HCT116 (cell line): ENCODE measurements around the gene SMARCAL1. TPM values are rescaled to one million over a fixed set of nuclear protein-coding genes. Genes with fewer than 3 reads are reported as not detected.

ENCODE experiments used
- ATAC-seq: fragments of 200-7000 bp; cut with Tn5 transposase; 2 replicates; pipeline ENCODE4 v1.9.1; 2020; ENCODE audit warnings: mild to moderate bottlenecking, moderate library complexity
- Bru-seq: library from RNA; stranded (reverse); fragments of 400-500 nt; gene quantifications from one replicate; lab custom pipeline; 2021; lab: Mats Ljungman, UMichigan
- BruChase-seq, 2 experiments: library from RNA; stranded (reverse); fragments of 400-500 nt; gene quantifications; one replicate each; lab custom pipeline; 2021; lab: Mats Ljungman, UMichigan
- BruUV-seq: library from RNA; stranded (reverse); fragments of 400-500 nt; replicated peaks from 2 replicates; lab custom pipeline; 2021; lab: Mats Ljungman, UMichigan
- CTCF ChIA-PET: fragments of 300-600 bp; sonication (Branson Sonifier 250); formaldehyde crosslinking; loops from one replicate; lab custom pipeline; 2021; ENCODE audit warnings: antibody characterized with exemption; lab: Charles Lee
- POLR2A ChIA-PET: fragments of 300-600, 350-600 bp; sonication (Branson Sonifier 250); formaldehyde crosslinking; loops from one replicate; lab custom pipeline; 2021; ENCODE audit warnings: antibody characterized with exemption; lab: Charles Lee
- RAD21 ChIA-PET, 2 experiments: fragments of 300-600 bp; sonication (Branson Sonifier 250); formaldehyde crosslinking; loops; one replicate each; lab custom pipeline; 2023; ENCODE audit warnings: low total read pairs in 2 of 2; ENCODE audit not compliant: uncharacterized antibody in 2 of 2, unreplicated experiment in 2 of 2, low non-redundant PET in 1 of 2; lab: Charles Lee
- DNase-seq: peaks from one replicate; pipeline ENCODE4 v3.0.0-alpha.2; 2010; ENCODE audit warnings: low read depth, low spot score
- H2AFZ ChIP-seq: fragments of 200-600 bp; shearing (Covaris generic), sonication (generic); 2 replicates; pipeline ENCODE4 v1.6.1; 2017; ENCODE audit warnings: low read depth, mixed run types, mixed read lengths, antibody characterized with exemption, low read length; ENCODE audit not compliant: poor library complexity, severe bottlenecking
- H3K27ac ChIP-seq: 2 replicates; pipeline ENCODE4 v1.5.1; 2012; ENCODE audit warnings: low read depth, low read length
- H3K27me3 ChIP-seq: fragments of 200-600 bp; sonication (generic); 2 replicates; pipeline ENCODE4 v1.6.1; 2016; ENCODE audit warnings: mixed run types, low read length, mixed read lengths; ENCODE audit not compliant: insufficient read depth
- H3K36me3 ChIP-seq, 2 experiments: fragments of 200-500 bp in 1 of 2; fragments of 200-600 bp in 1 of 2; sonication (Bioruptor generic) in 1 of 2; sonication (generic) in 1 of 2; 2 replicates each; pipeline versions ENCODE4 v1.5.1 to v1.6.1; 2014 to 2016; ENCODE audit warnings: low read length in 2 of 2, inconsistent platforms in 1 of 2, mixed read lengths in 1 of 2, mixed run types in 1 of 2; ENCODE audit not compliant: insufficient read depth in 2 of 2, control insufficient read depth in 1 of 2
- H3K4me1 ChIP-seq, 2 experiments: fragments of 200-600 bp in 1 of 2; sonication (generic) in 1 of 2; 2 replicates each; pipeline versions ENCODE4 v1.5.1 to v1.6.1; 2012 to 2017; ENCODE audit warnings: low read length in 2 of 2, inconsistent platforms in 1 of 2, mild to moderate bottlenecking in 1 of 2, mixed read lengths in 1 of 2, mixed run types in 1 of 2, moderate library complexity in 1 of 2; ENCODE audit not compliant: insufficient read depth in 2 of 2, control insufficient read depth in 1 of 2
- H3K4me2 ChIP-seq: fragments of 200-600 bp; sonication (generic); 2 replicates; pipeline ENCODE4 v1.6.1; 2017; ENCODE audit warnings: mixed run types, low read length, mixed read lengths
- H3K4me3 ChIP-seq, 2 experiments: fragments of 200-600 bp in 1 of 2; sonication (generic) in 1 of 2; replicated peaks in 1 of 2; 2 replicates each; pipeline ENCODE4 v1.5.1; 2011 to 2016; ENCODE audit warnings: low read length in 2 of 2, control low read depth in 1 of 2, low read depth in 1 of 2, mild to moderate bottlenecking in 1 of 2, mixed read lengths in 1 of 2, mixed run types in 1 of 2
- H3K79me2 ChIP-seq: fragments of 200-600 bp; sonication (generic); 2 replicates; pipeline ENCODE4 v1.6.1; 2017; ENCODE audit warnings: mild to moderate bottlenecking, mixed run types, low read length, moderate library complexity, mixed read lengths; ENCODE audit not compliant: insufficient read depth
- H3K9ac ChIP-seq: fragments of 200-600 bp; sonication (generic); 2 replicates; pipeline ENCODE4 v1.6.1; 2016; ENCODE audit warnings: low read length, mixed read lengths
- H3K9me2 ChIP-seq: fragments of 200-600 bp; sonication (generic), shearing (Covaris generic); 2 replicates; pipeline ENCODE4 v1.6.1; 2017; ENCODE audit warnings: mixed run types, mild to moderate bottlenecking, moderate library complexity; ENCODE audit not compliant: insufficient read depth
- H3K9me3 ChIP-seq, 2 experiments: fragments of 200-500 bp in 1 of 2; fragments of 200-600 bp in 1 of 2; sonication (Bioruptor generic) in 1 of 2; sonication (generic) in 1 of 2; 2 replicates each; pipeline ENCODE4 v1.6.1; 2014 to 2017; ENCODE audit warnings: low read length in 2 of 2, mixed read lengths in 2 of 2, inconsistent platforms in 1 of 2, low read depth in 1 of 2, mild to moderate bottlenecking in 1 of 2, mixed run types in 1 of 2, moderate library complexity in 1 of 2; ENCODE audit not compliant: control insufficient read depth in 1 of 2, insufficient read depth in 1 of 2
- H4K20me1 ChIP-seq: fragments of 200-600 bp; sonication (generic), shearing (Covaris generic); 2 replicates; pipeline ENCODE4 v1.6.1; 2017; ENCODE audit warnings: mixed run types, mild to moderate bottlenecking, moderate library complexity; ENCODE audit not compliant: insufficient read depth
- CEBPB ChIP-seq: IDR thresholded peaks from 2 replicates; pipeline ENCODE4 v1.6.1; 2012; ENCODE audit warnings: low read depth
- CTCF ChIP-seq, 3 experiments: fragments of 200-600 bp in 1 of 3; sonication (generic) in 1 of 3; IDR thresholded peaks in 2 of 3; conservative IDR thresholded peaks in 1 of 3; 2 replicates each; pipeline ENCODE4 v1.5.1; 2012 to 2017; ENCODE audit warnings: low read depth in 2 of 3, low read length in 2 of 3, antibody characterized with exemption in 1 of 3, borderline replicate concordance in 1 of 3, control low read depth in 1 of 3, mild to moderate bottlenecking in 1 of 3, mixed read lengths in 1 of 3, mixed run types in 1 of 3, moderate library complexity in 1 of 3; ENCODE audit not compliant: insufficient read depth in 1 of 3
- EGR1 ChIP-seq: IDR thresholded peaks from 2 replicates; pipeline ENCODE4 v1.6.1; 2012; ENCODE audit warnings: low read depth
- EZH2 ChIP-seq: fragments of 200-600 bp; sonication (generic); IDR thresholded peaks from 2 replicates; pipeline ENCODE4 v1.6.1; 2017; ENCODE audit warnings: antibody characterized with exemption, mixed run types
- EZH2phosphoT487 ChIP-seq: fragments of 200-600 bp; IDR thresholded peaks from 2 replicates; pipeline ENCODE4 v1.6.1; 2018; ENCODE audit warnings: antibody characterized with exemption, borderline replicate concordance
- FOSL1 ChIP-seq: IDR thresholded peaks from 2 replicates; pipeline ENCODE4 v1.6.1; 2012; ENCODE audit warnings: low read depth
- MAX ChIP-seq: IDR thresholded peaks from 2 replicates; pipeline ENCODE4 v1.6.1; 2012
- REST ChIP-seq: IDR thresholded peaks from 2 replicates; pipeline ENCODE4 v1.6.1; 2012; ENCODE audit warnings: low read depth
- SRF ChIP-seq: IDR thresholded peaks from 2 replicates; pipeline ENCODE4 v1.6.1; 2012; ENCODE audit warnings: low read depth
- TCF7L2 ChIP-seq: IDR thresholded peaks from 2 replicates; pipeline ENCODE4 v1.7.0; 2011; ENCODE audit warnings: borderline replicate concordance, inconsistent platforms; ENCODE audit not compliant: insufficient read depth, insufficient read length; ENCODE audit errors: extremely low read depth
- YY1 ChIP-seq: IDR thresholded peaks from 2 replicates; pipeline ENCODE4 v1.6.1; 2011; ENCODE audit warnings: low read length, low read depth, moderate library complexity, mild to moderate bottlenecking; ENCODE audit not compliant: insufficient replicate concordance; ENCODE audit errors: extremely low read depth
- ZBTB33 ChIP-seq: IDR thresholded peaks from 2 replicates; pipeline ENCODE4 v1.6.1; 2011; ENCODE audit warnings: mild to moderate bottlenecking, low read length, moderate library complexity; ENCODE audit not compliant: insufficient replicate concordance; ENCODE audit errors: extremely low read depth
- ZFX ChIP-seq: fragments of 450-650 bp; IDR thresholded peaks from 2 replicates; pipeline ENCODE4 v1.6.1; 2017
- ZNF274 ChIP-seq: fragments of 200-500 bp; sonication (Bioruptor generic); IDR thresholded peaks from 2 replicates; pipeline ENCODE4 v1.6.1; 2014; ENCODE audit warnings: mild to moderate bottlenecking, low read depth, low read length, inconsistent platforms
- intact Hi-C: fragments of 100-400 bp; cut with micrococcal nuclease; formaldehyde crosslinking; loops from 2 replicates; pipeline ENCODE4 v1.10.0; 2022
- long read RNA-seq: library from polyadenylated mRNA; unstranded; transcript quantifications from one replicate; pipeline ENCODE4 v2.0.0, GENCODE V29; 2021; ENCODE audit not compliant: unreplicated experiment
- polyA plus RNA-seq: library from polyadenylated mRNA; unstranded; fragments of >200 nt; gene quantifications from 2 replicates; pipeline ENCODE4 v1.2.1, GENCODE V29; 2012; ENCODE audit warnings: missing spikeins
- total RNA-seq: library from RNA; stranded (reverse); gene quantifications from one replicate; pipeline ENCODE4 v1.2.1, GENCODE V29; 2021; ENCODE audit not compliant: unreplicated experiment

SMARCAL1 gene
- total RNA-seq (18.0 TPM), Bru-seq, nascent RNA (percentile 63 among the genes with signal in this experiment), BruChase-seq, experiment 1, labeled RNA remaining after a 6-hour chase (percentile 57 among the genes with signal in this experiment), BruChase-seq, experiment 2, labeled RNA remaining after a 2-hour chase (percentile 61 among the genes with signal in this experiment)
- polyA plus RNA-seq: 13.0 and 15.3 TPM in 2 replicates
- long read RNA-seq, transcript SMARCAL1-201 (18 exons, 3,271 nt): minor isoform, 7 of 44 reads
- long read RNA-seq, transcript SMARCAL1-202 (18 exons, 3,056 nt): major isoform, 20 of 44 reads
- long read RNA-seq, partial matches to known transcripts: 4 of 44 reads
- long read RNA-seq, other reads (novel, unspliced or antisense): 13 of 44 reads

GRCh38 chr2:216412022-216412999, at the start of gene SMARCAL1:
Gene SMARCAL1, plus strand, starts transcription at chr2:216412484. Its CDS starts 2,221 bp downstream, at chr2:216414705.
- H3K79me2 ChIP-seq: no peaks in the 10 kb centered on the region
- intact Hi-C loops: loop anchor here (5.0 to 10.0 kb wide), 2 partner anchors 85 to 272 kb away; partner anchors contain the start of gene RPL37A
- TSS peak; percentile 78 for BruUV-seq
- peak within 1 kb of the TSS; percentile 72 for H3K27ac ChIP-seq
- H3K9me3 ChIP-seq: no peaks in the 10 kb centered on the region
- no peaks in the 10 kb centered on the region for H4K20me1 ChIP-seq
- CTCF ChIA-PET: interaction anchor here (0.8 kb wide), 1 partner anchor 189 kb away, joined by 4 read pairs; no protein-coding TSS in a partner anchor
- H3K9ac ChIP-seq: peak within 1 kb of the TSS; percentile 68
- POLR2A ChIA-PET: interaction anchor here (0.7 to 1.4 kb wide), 2 partner anchors 86 to 281 kb away, joined by 3 to 9 read pairs; partner anchors contain the start of gene RPL37A
- ATAC-seq (peak; percentile 88), DNase-seq (peak; percentile 94)
- H2AFZ ChIP-seq: peak within 1 kb of the TSS; percentile 92
- H3K27me3 ChIP-seq: peaks cover 2% of the 10 kb centered on the region; the same call in 1 of the 2 replicates
- no peaks in the 10 kb centered on the region for H3K9me2 ChIP-seq
- RAD21 ChIA-PET: no interaction called here
- H3K4me3 ChIP-seq: peak within 1 kb of the TSS; percentile 73 to 79
- H3K36me3 ChIP-seq: no peaks in the 10 kb centered on the region
- peak within 1 kb of the TSS; percentile 87 for H3K4me2 ChIP-seq
- H3K4me1 ChIP-seq: peaks cover 0 to 11% of the 10 kb centered on the region in 2 experiments; a peak in 2 of 4 replicates
- no peak for TF ChIP-seq EZH2
- no peak for TF ChIP-seq REST
- peak; percentile 40; the same call in 1 of the 2 replicates for TF ChIP-seq MAX
- no peak for TF ChIP-seq SRF
- peak; percentile 54 for TF ChIP-seq TCF7L2
- TF ChIP-seq ZBTB33: peak; percentile 93
- TF ChIP-seq ZFX: peak; percentile 98
- no peak for TF ChIP-seq ZNF274
- no peak for TF ChIP-seq CEBPB
- no peak for TF ChIP-seq EGR1
- no peak for TF ChIP-seq EZH2phosphoT487
- no peak for TF ChIP-seq CTCF (IDR thresholded peaks at IDR 0.05 in 2 of 3, conservative IDR thresholded peaks at IDR 0.05 in 1 of 3; ENCODE audit: borderline replicate concordance in 1 of 3, insufficient read depth in 1 of 3, low read depth in 2 of 3, low read length in 2 of 3)
- no peak for TF ChIP-seq YY1
- no peak for TF ChIP-seq FOSL1
